Mucosa of rectum (tissue), 2 donors: ENCODE results near the gene USE1.

Experiments used
- H3K27ac ChIP-seq, 2 donors: one replicate each; pipeline ENCODE4 v1.7.0; 2013; ENCODE audit warnings: inconsistent platforms in 2 of 2, low read depth in 2 of 2, low read length in 2 of 2
- H3K27me3 ChIP-seq, 2 donors: one replicate each; pipeline ENCODE4 v1.7.0; 2013; ENCODE audit warnings: low read length in 2 of 2; ENCODE audit not compliant: control insufficient read depth in 2 of 2, insufficient read depth in 2 of 2
- H3K36me3 ChIP-seq, 2 donors: one replicate each; pipeline ENCODE4 v1.7.0; 2013; ENCODE audit warnings: low read length in 2 of 2; ENCODE audit not compliant: control insufficient read depth in 2 of 2, insufficient read depth in 2 of 2
- H3K4me1 ChIP-seq, 2 donors: one replicate each; pipeline ENCODE4 v1.7.0; 2013; ENCODE audit warnings: low read length in 2 of 2, mild to moderate bottlenecking in 1 of 2; ENCODE audit not compliant: control insufficient read depth in 2 of 2, insufficient read depth in 2 of 2
- H3K4me3 ChIP-seq, 2 donors: one replicate each; pipeline ENCODE4 v1.7.0; 2013; ENCODE audit warnings: low read length in 2 of 2
- H3K9ac ChIP-seq, 2 donors: one replicate each; pipeline ENCODE4 v1.7.0; 2013; ENCODE audit warnings: low read length in 2 of 2, low read depth in 1 of 2, mild to moderate bottlenecking in 1 of 2
- H3K9me3 ChIP-seq, 2 donors: one replicate each; pipeline ENCODE4 v1.7.0; 2013; ENCODE audit warnings: low read length in 2 of 2; ENCODE audit not compliant: control insufficient read depth in 2 of 2
- donor health status: healthy.
- donor health status: Normal muscosa, but diverticular disease.

The USE1 gene

GRCh38 chr19:17202713-17203112 lies 12.4 kb upstream of the USE1 start:
- no peak overlapping the region for H3K9ac ChIP-seq
- no peaks in the 10 kb centered on the region for H3K9me3 ChIP-seq
- peaks cover 53 to 64% of the 10 kb centered on the region in 2 donors for H3K36me3 ChIP-seq
- H3K27me3 ChIP-seq, result no peaks in the 10 kb centered on the region
- no peaks in the 10 kb centered on the region for H3K4me1 ChIP-seq
- H3K4me3 ChIP-seq, result no peak overlapping the region
- no peak overlapping the region for H3K27ac ChIP-seq

- H3K27me3 ChIP-seq, result no peaks in the 10 kb centered on the region
- peaks cover 0 to 2% of the 10 kb centered on the region in 2 donors for H3K4me1 ChIP-seq
- no peaks in the 10 kb centered on the region for H3K9me3 ChIP-seq
- H3K9ac ChIP-seq, result no peak overlapping the region
- H3K36me3 ChIP-seq, result peaks cover 62 to 69% of the 10 kb centered on the region in 2 donors
- no peak overlapping the region for H3K4me3 ChIP-seq
- H3K27ac ChIP-seq, result no peak overlapping the region
Observed at GRCh38 chr19:17205237-17206140, 9.7 kb upstream of the USE1 start.

GRCh38 chr19:17206736-17207581 lies 8.2 kb upstream of the USE1 start:
- Histone ChIP-seq H3K9ac (no peak overlapping the region), H3K4me3 (no peak overlapping the region), H3K4me1 (peaks cover 0 to 2% of the 10 kb centered on the region in 2 donors), H3K27me3 (no peaks in the 10 kb centered on the region), H3K27ac (no peak overlapping the region), H3K36me3 (peaks cover 50 to 61% of the 10 kb centered on the region in 2 donors), H3K9me3 (no peaks in the 10 kb centered on the region)

GRCh38 chr19:17209126-17210036 lies 5.8 kb upstream of the USE1 start:
- H3K9ac ChIP-seq, result no peak overlapping the region
- H3K27me3 ChIP-seq, result no peaks in the 10 kb centered on the region
- peaks cover under 1 to 2% of the 10 kb centered on the region in 2 donors for H3K4me1 ChIP-seq
- H3K36me3 ChIP-seq, result peaks cover 39 to 50% of the 10 kb centered on the region in 2 donors
- H3K9me3 ChIP-seq, result no peaks in the 10 kb centered on the region
- no peak overlapping the region for H3K27ac ChIP-seq
- no peak overlapping the region for H3K4me3 ChIP-seq

- no peaks in the 10 kb centered on the region for H3K27me3 ChIP-seq
- H3K27ac ChIP-seq, result no peak overlapping the region
- H3K4me3 ChIP-seq, result no peak overlapping the region
- H3K9me3 ChIP-seq, result no peaks in the 10 kb centered on the region
- no peak overlapping the region for H3K9ac ChIP-seq
- H3K4me1 ChIP-seq, result peaks cover 7 to 8% of the 10 kb centered on the region in 2 donors
- peaks cover 39 to 48% of the 10 kb centered on the region in 2 donors for H3K36me3 ChIP-seq
Observed at GRCh38 chr19:17210296-17210695, 4.9 kb upstream of the USE1 start.

- no peaks in the 10 kb centered on the region for H3K27me3 ChIP-seq
- peaks cover 8 to 15% of the 10 kb centered on the region in 2 donors for H3K4me1 ChIP-seq
- H3K9me3 ChIP-seq, result no peaks in the 10 kb centered on the region
- no peak overlapping the region for H3K27ac ChIP-seq
- no peak overlapping the region for H3K9ac ChIP-seq
- no peak overlapping the region for H3K4me3 ChIP-seq
- H3K36me3 ChIP-seq, result peaks cover 26 to 39% of the 10 kb centered on the region in 2 donors
Observed at GRCh38 chr19:17211547-17212446, 3.4 kb upstream of the USE1 start.

GRCh38 chr19:17213334-17213733 lies 1.8 kb upstream of the USE1 start:
- Histone ChIP-seq H3K4me3 (no peak overlapping the region), H3K36me3 (peaks cover 29 to 47% of the 10 kb centered on the region in 2 donors), H3K27me3 (no peaks in the 10 kb centered on the region)

GRCh38 chr19:17214508-17215126 lies 540 bp upstream of the USE1 start:
- H3K27ac ChIP-seq, result peak overlapping the region; percentile 89 to 92
- peak overlapping the region; percentile 82 to 95 for H3K4me3 ChIP-seq
- H3K9ac ChIP-seq, result peak overlapping the region; percentile 84 to 88
- H3K9me3 ChIP-seq, result no peaks in the 10 kb centered on the region
- H3K27me3 ChIP-seq, result no peaks in the 10 kb centered on the region
- peaks cover 8 to 15% of the 10 kb centered on the region in 2 donors for H3K4me1 ChIP-seq
- peaks cover 17 to 40% of the 10 kb centered on the region in 2 donors for H3K36me3 ChIP-seq

More at GRCh38 chr19:17213334-17213733, 1.8 kb upstream of the USE1 start:
- no peak overlapping the region for H3K9ac ChIP-seq
- H3K27ac ChIP-seq, result no peak overlapping the region
- peaks cover 8 to 15% of the 10 kb centered on the region in 2 donors for H3K4me1 ChIP-seq
- H3K9me3 ChIP-seq, result no peaks in the 10 kb centered on the region
